NT2/D1 (cell line): Measurements from ENCODE around the gene CDK2AP2.
A peak's percentile ranks its signal among the peaks of the same experiment; 100 is the strongest.

ENCODE experiments used
- DNase-seq: peaks from one replicate; pipeline ENCODE4 v3.0.0-alpha.2; 2011; ENCODE audit warnings: low read depth, low spot score
- H3K27me3 ChIP-seq: 2 replicates; pipeline ENCODE4 v1.6.0; 2011; ENCODE audit warnings: mild to moderate bottlenecking; ENCODE audit not compliant: insufficient read length, insufficient read depth
- H3K36me3 ChIP-seq: 2 replicates; pipeline ENCODE4 v1.6.1; 2011; ENCODE audit warnings: mild to moderate bottlenecking, low read length, mixed read lengths; ENCODE audit not compliant: insufficient read depth, insufficient read length
- H3K4me1 ChIP-seq: 2 replicates; pipeline ENCODE4 v1.5.1; 2011; ENCODE audit not compliant: insufficient read depth, insufficient read length
- H3K4me3 ChIP-seq: 2 replicates; pipeline ENCODE4 v1.5.1; 2011; ENCODE audit warnings: low read depth; ENCODE audit not compliant: insufficient read length
- H3K9ac ChIP-seq: 2 replicates; pipeline ENCODE4 v1.6.0; 2011; ENCODE audit warnings: low read depth; ENCODE audit not compliant: insufficient read length
- H3K9me3 ChIP-seq: 2 replicates; pipeline ENCODE4 v1.5.1; 2011; ENCODE audit warnings: mild to moderate bottlenecking, low read length; ENCODE audit not compliant: insufficient read depth
- SUZ12 ChIP-seq: IDR thresholded peaks from 2 replicates; pipeline ENCODE4 v1.6.1; 2011; ENCODE audit not compliant: insufficient read length, insufficient read depth; ENCODE audit errors: extremely low read depth
- YY1 ChIP-seq: IDR thresholded peaks from 2 replicates; pipeline ENCODE4 v1.6.1; 2011; ENCODE audit not compliant: insufficient read length, insufficient read depth
- ZNF274 ChIP-seq: IDR thresholded peaks from 2 replicates; pipeline ENCODE4 v1.6.1; 2011; ENCODE audit warnings: mild to moderate bottlenecking, low read depth, low read length

CDK2AP2 gene

GRCh38 chr11:67534070-67534679, 26.2 kb upstream of the CDK2AP2 start:
- Histone ChIP-seq H3K9me3 (peaks cover 46% of the 10 kb centered on the region), H3K4me3 (no peak overlapping the region), H3K36me3 (no peaks in the 10 kb centered on the region), H3K9ac (no peak overlapping the region), H3K4me1 (peaks cover 6% of the 10 kb centered on the region), H3K27me3 (no peaks in the 10 kb centered on the region)
- DNase-seq = no peak
- TF ChIP-seq ZNF274 = no peak
- no peak for TF ChIP-seq YY1
- TF ChIP-seq SUZ12 = no peak

GRCh38 chr11:67532889-67533288, 24.9 kb upstream of the CDK2AP2 start:
- H3K4me3 ChIP-seq = no peak overlapping the region
- H3K27me3 ChIP-seq = no peaks in the 10 kb centered on the region
- peaks cover 46% of the 10 kb centered on the region for H3K9me3 ChIP-seq
- H3K9ac ChIP-seq = no peak overlapping the region
- TF ChIP-seq YY1 (no peak), ZNF274 (no peak), SUZ12 (no peak)
- DNase-seq = no peak
- no peaks in the 10 kb centered on the region for H3K36me3 ChIP-seq
- H3K4me1 ChIP-seq = peaks cover 6% of the 10 kb centered on the region

- TF ChIP-seq YY1 (no peak), SUZ12 (no peak), ZNF274 (no peak)
- DNase-seq = no peak
- Histone ChIP-seq H3K4me1 (peaks cover 6% of the 10 kb centered on the region), H3K27me3 (no peaks in the 10 kb centered on the region), H3K4me3 (no peak overlapping the region), H3K9me3 (peaks cover 31% of the 10 kb centered on the region), H3K36me3 (no peaks in the 10 kb centered on the region), H3K9ac (no peak overlapping the region)
Measured at GRCh38 chr11:67530282-67530592, 22.3 kb upstream of the CDK2AP2 start.

GRCh38 chr11:67528376-67528775, 20.4 kb upstream of the CDK2AP2 start:
- no peak for DNase-seq
- Histone ChIP-seq H3K4me1 (peaks cover 11% of the 10 kb centered on the region), H3K36me3 (no peaks in the 10 kb centered on the region), H3K27me3 (no peaks in the 10 kb centered on the region), H3K9me3 (peaks cover 14% of the 10 kb centered on the region), H3K9ac (no peak overlapping the region), H3K4me3 (no peak overlapping the region)
- TF ChIP-seq YY1 = no peak
- TF ChIP-seq SUZ12 = no peak
- no peak for TF ChIP-seq ZNF274

- no peaks in the 10 kb centered on the region for H3K9me3 ChIP-seq
- H3K4me3 ChIP-seq = no peak overlapping the region
- H3K27me3 ChIP-seq = peaks cover 8% of the 10 kb centered on the region
- no peaks in the 10 kb centered on the region for H3K36me3 ChIP-seq
- TF ChIP-seq ZNF274 (no peak), SUZ12 (no peak), YY1 (no peak)
- no peak for DNase-seq
- no peak overlapping the region for H3K9ac ChIP-seq
- H3K4me1 ChIP-seq = peaks cover 9% of the 10 kb centered on the region
Measured at GRCh38 chr11:67525275-67525976, 17.5 kb upstream of the CDK2AP2 start.

GRCh38 chr11:67524480-67524808, 16.5 kb upstream of the CDK2AP2 start:
- no peaks in the 10 kb centered on the region for H3K9me3 ChIP-seq
- no peak overlapping the region for H3K4me3 ChIP-seq
- DNase-seq = no peak
- H3K4me1 ChIP-seq = peaks cover 8% of the 10 kb centered on the region
- H3K36me3 ChIP-seq = no peaks in the 10 kb centered on the region
- no peak overlapping the region for H3K9ac ChIP-seq
- H3K27me3 ChIP-seq = peaks cover 8% of the 10 kb centered on the region
- no peak for TF ChIP-seq SUZ12

- H3K27me3 ChIP-seq = peaks cover 8% of the 10 kb centered on the region
- H3K9ac ChIP-seq = peak overlapping the region; percentile 29
- H3K4me3 ChIP-seq = no peak overlapping the region
- H3K4me1 ChIP-seq = peaks cover 8% of the 10 kb centered on the region
- H3K36me3 ChIP-seq = no peaks in the 10 kb centered on the region
- no peak for TF ChIP-seq ZNF274
- no peak for TF ChIP-seq SUZ12
- no peak for TF ChIP-seq YY1
- no peak for DNase-seq
- no peaks in the 10 kb centered on the region for H3K9me3 ChIP-seq
Measured at GRCh38 chr11:67523556-67524479, 15.9 kb upstream of the CDK2AP2 start.
